GM23338 (cell line): ENCODE data around the gene C1orf198. TPM values are rescaled to one million over a fixed set of nuclear protein-coding genes. Genes with fewer than 3 reads are reported as not detected.

Experiments used
- ATAC-seq: fragments of 200-7000 bp; cut with Tn5 transposase; 3 replicates; pipeline ENCODE4 v1.9.1; 2020
- DNase-seq: peaks from one replicate; pipeline ENCODE4 v3.0.0-alpha.2; 2015; ENCODE audit warnings: low spot score
- H2AFZ ChIP-seq: fragments of 200-600 bp; sonication (generic); 2 replicates; pipeline ENCODE4 v1.8.0; 2016; ENCODE audit warnings: antibody characterized with exemption, mild to moderate bottlenecking, moderate library complexity
- H3F3A ChIP-seq: fragments of 200-600 bp; sonication (generic); replicated peaks from 2 replicates; pipeline ENCODE4 v1.8.0; 2017; ENCODE audit warnings: antibody characterized with exemption, mixed run types, low read depth
- H3K27ac ChIP-seq: fragments of 200-600 bp; sonication (generic); 2 replicates; pipeline ENCODE4 v1.6.1; 2016; ENCODE audit warnings: low read depth
- H3K27me3 ChIP-seq: fragments of 200-600 bp; sonication (generic); 2 replicates; pipeline ENCODE4 v1.8.0; 2016; ENCODE audit warnings: mild to moderate bottlenecking, mixed run types, moderate library complexity; ENCODE audit not compliant: insufficient read depth
- H3K36me3 ChIP-seq: fragments of 200-600 bp; sonication (generic); 2 replicates; pipeline ENCODE4 v1.8.0; 2016; ENCODE audit warnings: mild to moderate bottlenecking; ENCODE audit not compliant: insufficient read depth
- H3K4me1 ChIP-seq: fragments of 200-600 bp; sonication (generic); 2 replicates; pipeline ENCODE4 v1.8.0; 2016; ENCODE audit warnings: mild to moderate bottlenecking, moderate library complexity; ENCODE audit not compliant: insufficient read depth
- H3K4me2 ChIP-seq: fragments of 200-600 bp; sonication (generic); 2 replicates; pipeline ENCODE4 v1.7.1; 2017; ENCODE audit warnings: mixed run types
- H3K4me3 ChIP-seq: fragments of 200-600 bp; sonication (generic); 2 replicates; pipeline ENCODE4 v1.6.1; 2016; ENCODE audit warnings: mixed run types
- H3K79me2 ChIP-seq: fragments of 200-600 bp; sonication (generic); replicated peaks from 2 replicates; pipeline ENCODE4 v1.8.0; 2017; ENCODE audit warnings: mild to moderate bottlenecking; ENCODE audit not compliant: insufficient read depth
- H3K9me2 ChIP-seq: fragments of 200-600 bp; sonication (generic); 2 replicates; pipeline ENCODE4 v1.8.0; 2017; ENCODE audit not compliant: insufficient read depth
- H4K20me1 ChIP-seq: fragments of 200-600 bp; sonication (generic); replicated peaks from 2 replicates; pipeline ENCODE4 v1.8.0; 2017; ENCODE audit warnings: mild to moderate bottlenecking; ENCODE audit not compliant: insufficient read depth
- H3K27ac Mint-ChIP-seq: 2 replicates; pipeline ENCODE4 v1.8.0; 2020; ENCODE audit warnings: inconsistent platforms, mild to moderate bottlenecking, moderate library complexity, mixed read lengths
- H3K27me3 Mint-ChIP-seq: 3 replicates; pipeline ENCODE4 v1.8.0; 2022; ENCODE audit warnings: low read depth, mild to moderate bottlenecking, moderate library complexity, mixed read lengths, inconsistent platforms; ENCODE audit not compliant: insufficient read depth, poor library complexity
- H3K36me3 Mint-ChIP-seq: 3 replicates; pipeline ENCODE4 v1.8.0; 2021; ENCODE audit warnings: low read depth, mild to moderate bottlenecking, inconsistent platforms, moderate library complexity, mixed read lengths
- H3K4me1 Mint-ChIP-seq: 3 replicates; pipeline ENCODE4 v1.8.0; 2020; ENCODE audit warnings: mild to moderate bottlenecking, inconsistent platforms, mixed read lengths
- H3K4me3 Mint-ChIP-seq: 3 replicates; pipeline ENCODE4 v1.8.0; 2021; ENCODE audit warnings: moderate library complexity, mild to moderate bottlenecking, inconsistent platforms, mixed read lengths
- H3K9me3 Mint-ChIP-seq: 3 replicates; pipeline ENCODE4 v1.8.0; 2020; ENCODE audit warnings: moderate library complexity, mild to moderate bottlenecking, inconsistent platforms, mixed read lengths
- CREB1 ChIP-seq: fragments of 250-450 bp; sonication (Bioruptor Pico); IDR thresholded peaks from 2 replicates; pipeline ENCODE4 v1.5.0; 2020; ENCODE audit warnings: low read depth, mild to moderate bottlenecking, moderate library complexity
- ETS1 ChIP-seq: IDR thresholded peaks from 2 replicates; pipeline ENCODE4 v1.6.1; 2016; ENCODE audit warnings: antibody characterized with exemption
- EZH2 ChIP-seq: fragments of 200-600 bp; sonication (generic); IDR thresholded peaks from one replicate; pipeline ENCODE4 v1.8.0; 2017; ENCODE audit warnings: antibody characterized with exemption, mild to moderate bottlenecking, low read depth; ENCODE audit not compliant: unreplicated experiment
- EZH2phosphoT487 ChIP-seq: fragments of 200-600 bp; sonication (generic); IDR thresholded peaks from one replicate; pipeline ENCODE4 v1.8.1; 2018; ENCODE audit warnings: antibody characterized with exemption; ENCODE audit not compliant: unreplicated experiment
- JUNB ChIP-seq: IDR thresholded peaks from one replicate; pipeline ENCODE4 v1.6.1; 2016; ENCODE audit warnings: antibody characterized with exemption; ENCODE audit not compliant: unreplicated experiment
- NANOG ChIP-seq: IDR thresholded peaks from 2 replicates; pipeline ENCODE4 v1.6.1; 2016; ENCODE audit warnings: antibody characterized with exemption, borderline replicate concordance
- POLR2AphosphoS5 ChIP-seq: IDR thresholded peaks from 2 replicates; pipeline ENCODE4 v1.6.1; 2016; ENCODE audit warnings: antibody characterized with exemption, low read depth
- STAT1 ChIP-seq: IDR thresholded peaks from one replicate; pipeline ENCODE4 v1.6.1; 2016; ENCODE audit warnings: antibody characterized with exemption; ENCODE audit not compliant: unreplicated experiment
- ZNF114 ChIP-seq: fragments of 250-450 bp; sonication (Bioruptor Pico); IDR thresholded peaks from 2 replicates; pipeline ENCODE4 v1.5.0; 2020; ENCODE audit warnings: mild to moderate bottlenecking, moderate library complexity
- ZNF331 ChIP-seq: fragments of 250-450 bp; sonication (Bioruptor Pico); IDR thresholded peaks from 2 replicates; pipeline ENCODE4 v1.5.0; 2020; ENCODE audit warnings: low read depth, mild to moderate bottlenecking, moderate library complexity
- ZNF462 ChIP-seq: fragments of 250-450 bp; sonication (Bioruptor Pico); IDR thresholded peaks from 2 replicates; pipeline ENCODE4 v1.5.0; 2020; ENCODE audit warnings: mild to moderate bottlenecking, moderate library complexity
- polyA plus RNA-seq: library from polyadenylated mRNA; unstranded; fragments of >200 nt; fragmentation: Nextera tagmentation; extraction: Ambion mirVana; gene quantifications from 2 replicates; pipeline ENCODE4 v1.2.1, GENCODE V29; 2016
- total RNA-seq: library from RNA; depleted of rRNA; stranded (reverse); fragments of >200 nt; shearing (Covaris generic); gene quantifications from 2 replicates; pipeline ENCODE4 v1.2.3, GENCODE V29; 2014
- TF ChIP-seq, protein P1 (sequence below): IDR thresholded peaks from one replicate; pipeline ENCODE4 v1.6.1; 2018; ENCODE audit warnings: antibody characterized with exemption; ENCODE audit not compliant: unreplicated experiment
- TF ChIP-seq, protein P2 (sequence below), 2 experiments: fragments of 200-600 bp in 1 of 2; sonication (generic) in 1 of 2; conservative IDR thresholded peaks; 2 replicates each; pipeline versions ENCODE4 v1.5.1 to v1.6.1; 2016 to 2017; ENCODE audit warnings: antibody characterized with exemption in 2 of 2, low read depth in 2 of 2, mild to moderate bottlenecking in 2 of 2, moderate library complexity in 1 of 2

C1orf198 gene
- total and polyA plus RNA-seq, 2 experiments from 2014 or later = 14.9 to 46.6 TPM

GRCh38 chr1:230843503-230844309 lies 24.6 kb downstream of the C1orf198 start:
- no peaks in the 10 kb centered on the region for H3F3A ChIP-seq
- H3K36me3 ChIP-seq = no peaks in the 10 kb centered on the region
- H3K79me2 ChIP-seq = no peaks in the 10 kb centered on the region
- Mint-ChIP-seq H3K27ac (no peak overlapping the region), H3K27me3 (peaks cover 2% of the 10 kb centered on the region), H3K4me1 (no peaks in the 10 kb centered on the region), H3K4me3 (no peak overlapping the region), H3K36me3 (peaks cover 27% of the 10 kb centered on the region), H3K9me3 (no peaks in the 10 kb centered on the region)
- no peak for DNase-seq
- no peaks in the 10 kb centered on the region for H3K9me2 ChIP-seq
- no peaks in the 10 kb centered on the region for H3K4me1 ChIP-seq
- TF ChIP-seq ZNF331 (CRISPR knock-in tag) = no peak
- no peak for TF ChIP-seq STAT1
- TF ChIP-seq JUNB = no peak
- no peak for TF ChIP-seq EZH2phosphoT487
- TF ChIP-seq, protein P1, sequence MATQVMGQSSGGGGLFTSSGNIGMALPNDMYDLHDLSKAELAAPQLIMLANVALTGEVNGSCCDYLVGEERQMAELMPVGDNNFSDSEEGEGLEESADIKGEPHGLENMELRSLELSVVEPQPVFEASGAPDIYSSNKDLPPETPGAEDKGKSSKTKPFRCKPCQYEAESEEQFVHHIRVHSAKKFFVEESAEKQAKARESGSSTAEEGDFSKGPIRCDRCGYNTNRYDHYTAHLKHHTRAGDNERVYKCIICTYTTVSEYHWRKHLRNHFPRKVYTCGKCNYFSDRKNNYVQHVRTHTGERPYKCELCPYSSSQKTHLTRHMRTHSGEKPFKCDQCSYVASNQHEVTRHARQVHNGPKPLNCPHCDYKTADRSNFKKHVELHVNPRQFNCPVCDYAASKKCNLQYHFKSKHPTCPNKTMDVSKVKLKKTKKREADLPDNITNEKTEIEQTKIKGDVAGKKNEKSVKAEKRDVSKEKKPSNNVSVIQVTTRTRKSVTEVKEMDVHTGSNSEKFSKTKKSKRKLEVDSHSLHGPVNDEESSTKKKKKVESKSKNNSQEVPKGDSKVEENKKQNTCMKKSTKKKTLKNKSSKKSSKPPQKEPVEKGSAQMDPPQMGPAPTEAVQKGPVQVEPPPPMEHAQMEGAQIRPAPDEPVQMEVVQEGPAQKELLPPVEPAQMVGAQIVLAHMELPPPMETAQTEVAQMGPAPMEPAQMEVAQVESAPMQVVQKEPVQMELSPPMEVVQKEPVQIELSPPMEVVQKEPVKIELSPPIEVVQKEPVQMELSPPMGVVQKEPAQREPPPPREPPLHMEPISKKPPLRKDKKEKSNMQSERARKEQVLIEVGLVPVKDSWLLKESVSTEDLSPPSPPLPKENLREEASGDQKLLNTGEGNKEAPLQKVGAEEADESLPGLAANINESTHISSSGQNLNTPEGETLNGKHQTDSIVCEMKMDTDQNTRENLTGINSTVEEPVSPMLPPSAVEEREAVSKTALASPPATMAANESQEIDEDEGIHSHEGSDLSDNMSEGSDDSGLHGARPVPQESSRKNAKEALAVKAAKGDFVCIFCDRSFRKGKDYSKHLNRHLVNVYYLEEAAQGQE = no peak
- TF ChIP-seq ETS1 = no peak
- TF ChIP-seq, protein P2, sequence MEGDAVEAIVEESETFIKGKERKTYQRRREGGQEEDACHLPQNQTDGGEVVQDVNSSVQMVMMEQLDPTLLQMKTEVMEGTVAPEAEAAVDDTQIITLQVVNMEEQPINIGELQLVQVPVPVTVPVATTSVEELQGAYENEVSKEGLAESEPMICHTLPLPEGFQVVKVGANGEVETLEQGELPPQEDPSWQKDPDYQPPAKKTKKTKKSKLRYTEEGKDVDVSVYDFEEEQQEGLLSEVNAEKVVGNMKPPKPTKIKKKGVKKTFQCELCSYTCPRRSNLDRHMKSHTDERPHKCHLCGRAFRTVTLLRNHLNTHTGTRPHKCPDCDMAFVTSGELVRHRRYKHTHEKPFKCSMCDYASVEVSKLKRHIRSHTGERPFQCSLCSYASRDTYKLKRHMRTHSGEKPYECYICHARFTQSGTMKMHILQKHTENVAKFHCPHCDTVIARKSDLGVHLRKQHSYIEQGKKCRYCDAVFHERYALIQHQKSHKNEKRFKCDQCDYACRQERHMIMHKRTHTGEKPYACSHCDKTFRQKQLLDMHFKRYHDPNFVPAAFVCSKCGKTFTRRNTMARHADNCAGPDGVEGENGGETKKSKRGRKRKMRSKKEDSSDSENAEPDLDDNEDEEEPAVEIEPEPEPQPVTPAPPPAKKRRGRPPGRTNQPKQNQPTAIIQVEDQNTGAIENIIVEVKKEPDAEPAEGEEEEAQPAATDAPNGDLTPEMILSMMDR (conservative IDR thresholded peaks at IDR 0.05; ENCODE audit: low read depth in 2 of 2) = no peak
- TF ChIP-seq EZH2 = no peak
- no peak for TF ChIP-seq NANOG
- TF ChIP-seq ZNF114 = no peak
- no peak for TF ChIP-seq CREB1
- TF ChIP-seq ZNF462 (CRISPR knock-in tag) = no peak
- no peak for TF ChIP-seq POLR2AphosphoS5
- H3K27me3 ChIP-seq = no peaks in the 10 kb centered on the region
- no peak overlapping the region for H3K27ac ChIP-seq
- no peak overlapping the region for H2AFZ ChIP-seq
- H3K4me2 ChIP-seq = no peak overlapping the region
- H4K20me1 ChIP-seq = peaks cover 14% of the 10 kb centered on the region
- H3K4me3 ChIP-seq = no peak overlapping the region
- no peak for ATAC-seq
